B cell (primary cell): ENCODE measurements around the gene RNF213. TPM values are rescaled to one million over a fixed set of nuclear protein-coding genes. Genes with fewer than 3 reads are reported as not detected.

Experiments
- ATAC-seq: fragments of 200-7000 bp; cut with Tn5 transposase; one replicate; pipeline ENCODE4 v1.10.0; 2021; ENCODE audit warnings: low read depth, mild to moderate bottlenecking, moderate number of reproducible peaks, moderate library complexity
- CTCF ChIA-PET: fragments of 350-600 bp; sonication (Branson Sonifier 250); formaldehyde crosslinking; loops from one replicate; lab custom pipeline; 2021; ENCODE audit warnings: antibody characterized with exemption, inconsistent platforms; lab: Charles Lee
- POLR2A ChIA-PET: fragments of 350-600 bp; sonication (Branson Sonifier 250); formaldehyde crosslinking; loops from one replicate; lab custom pipeline; 2021; ENCODE audit warnings: antibody characterized with exemption; lab: Charles Lee
- DNase-seq: peaks from one replicate; pipeline ENCODE4 v3.0.0; 2013
- H2AFZ ChIP-seq: 2 replicates; pipeline ENCODE4 v1.6.1; 2012; ENCODE audit warnings: mild to moderate bottlenecking, low read depth, low read length; ENCODE audit not compliant: insufficient read depth, poor library complexity, severe bottlenecking
- H3K27ac ChIP-seq, 2 donors: 1 replicate in 1 of 2; 2 replicates in 1 of 2; pipeline ENCODE4 v1.5.1; 2012 to 2013; ENCODE audit warnings: low read length in 2 of 2, mild to moderate bottlenecking in 2 of 2, moderate library complexity in 1 of 2
- H3K27me3 ChIP-seq, 4 experiments: fragments of 200-600 bp in 1 of 4; sonication (generic) in 1 of 4; replicated peaks in 1 of 4; 1 replicate in 2 of 4; 2 replicates in 2 of 4; pipeline versions ENCODE4 v1.6.1 to v1.7.0; 2013 to 2016; ENCODE audit warnings: low read length in 3 of 4, mild to moderate bottlenecking in 2 of 4, mixed read lengths in 1 of 4, moderate library complexity in 1 of 4; ENCODE audit not compliant: insufficient read depth in 4 of 4, control insufficient read depth in 3 of 4; ENCODE audit errors: control extremely low read depth in 1 of 4
- H3K36me3 ChIP-seq, 2 experiments: replicated peaks in 1 of 2; 1 replicate in 1 of 2; 2 replicates in 1 of 2; pipeline versions ENCODE4 v1.6.1 to v1.7.1; 2013; ENCODE audit warnings: low read length in 1 of 2; ENCODE audit not compliant: insufficient read depth in 2 of 2, control insufficient read depth in 1 of 2; ENCODE audit errors: control extremely low read depth in 1 of 2, extremely low read depth in 1 of 2
- H3K4me1 ChIP-seq, 2 donors: fragments of 200-600 bp in 1 of 2; sonication (generic) in 1 of 2; 1 replicate in 1 of 2; 2 replicates in 1 of 2; pipeline versions ENCODE4 v1.5.1 to v1.6.1; 2013 to 2017; ENCODE audit warnings: low read length in 2 of 2; ENCODE audit not compliant: control insufficient read depth in 2 of 2, insufficient read depth in 2 of 2
- H3K4me2 ChIP-seq: replicated peaks from 2 replicates; pipeline ENCODE3; 2012; ENCODE audit warnings: mild to moderate bottlenecking, low read depth, low read length; ENCODE audit not compliant: poor library complexity, severe bottlenecking
- H3K4me3 ChIP-seq, 5 experiments: fragments of 200-600 bp in 1 of 5; sonication (generic) in 1 of 5; 1 replicate in 3 of 5; 2 replicates in 2 of 5; pipeline versions ENCODE4 v1.5.1 to v1.7.0; 2011 to 2016; ENCODE audit warnings: low read length in 4 of 5, mild to moderate bottlenecking in 4 of 5, low read depth in 2 of 5, control low read depth in 1 of 5, moderate library complexity in 1 of 5; ENCODE audit not compliant: insufficient read depth in 1 of 5; ENCODE audit errors: control extremely low read depth in 1 of 5, extremely low read depth in 1 of 5
- H3K79me2 ChIP-seq: fragments of 200-600 bp; sonication (generic); one replicate; pipeline ENCODE4 v1.6.0; 2016; ENCODE audit warnings: low read length; ENCODE audit not compliant: control insufficient read depth, insufficient read depth
- H3K9ac ChIP-seq: fragments of 200-600 bp; sonication (generic); 2 replicates; pipeline ENCODE4 v1.6.1; 2017; ENCODE audit warnings: mild to moderate bottlenecking, low read length, moderate library complexity
- H3K9me3 ChIP-seq, 3 donors: one replicate each; pipeline versions ENCODE4 v1.6.1 to v1.7.1; 2013; ENCODE audit warnings: low read length in 2 of 3; ENCODE audit not compliant: control insufficient read depth in 2 of 3, insufficient read depth in 1 of 3; ENCODE audit errors: control extremely low read depth in 1 of 3
- H4K20me1 ChIP-seq: 2 replicates; pipeline ENCODE4 v1.6.0; 2012; ENCODE audit warnings: mild to moderate bottlenecking, low read length; ENCODE audit not compliant: insufficient read depth, control insufficient read depth, poor library complexity, severe bottlenecking
- H3K27ac Mint-ChIP-seq: one replicate; pipeline ENCODE4 v1.8.0; 2021; ENCODE audit warnings: mixed read lengths
- H3K27me3 Mint-ChIP-seq: one replicate; pipeline ENCODE4 v1.8.0; 2021; ENCODE audit warnings: mixed read lengths
- H3K4me1 Mint-ChIP-seq: one replicate; pipeline ENCODE4 v1.8.0; 2021; ENCODE audit warnings: mixed read lengths
- H3K4me3 Mint-ChIP-seq: one replicate; pipeline ENCODE4 v1.8.0; 2021; ENCODE audit warnings: mixed read lengths
- H3K9me3 Mint-ChIP-seq: one replicate; pipeline ENCODE4 v1.8.0; 2022; ENCODE audit warnings: mixed read lengths; ENCODE audit not compliant: insufficient read depth
- CTCF ChIP-seq: fragments of 200-600 bp; IDR thresholded peaks from one replicate; pipeline ENCODE4 v1.8.0; 2022; ENCODE audit warnings: antibody characterized with exemption, mild to moderate bottlenecking
- EZH2 ChIP-seq: IDR thresholded peaks from 2 replicates; pipeline ENCODE4 v1.6.1; 2012; ENCODE audit warnings: borderline replicate concordance, low read depth, mild to moderate bottlenecking, moderate library complexity, low read length; ENCODE audit not compliant: insufficient read depth, poor library complexity, severe bottlenecking
- WGBS: methylation state at CpG from one replicate; pipeline ENCODE4 v1.1.5; 2013; ENCODE audit warnings: missing lambda C conversion rate; ENCODE audit not compliant: insufficient coverage; 5-methylcytosine and 5-hydroxymethylcytosine counted together
- intact Hi-C: fragments of 100-400 bp; cut with micrococcal nuclease; formaldehyde crosslinking; loops from one replicate; pipeline ENCODE4 v1.10.0; 2022
- polyA plus RNA-seq: library from polyadenylated mRNA; depleted of rRNA; stranded (reverse); fragments of >200 nt; gene quantifications from 2 replicates; pipeline ENCODE4 v1.2.3, GENCODE V29; 2012
- total RNA-seq, 2 donors: library from RNA; stranded (reverse); fragments of 120-200 nt in 1 of 2; gene quantifications; 1 replicate in 1 of 2; 2 replicates in 1 of 2; pipeline versions ENCODE4 v1.2.3 to v1.2.4, GENCODE V29; 2013 to 2022

The RNF213 gene
- total and polyA plus RNA-seq, 2 donors (not counting 1 experiment from before 2014, with no cell fraction given), result 121 to 287 TPM

GRCh38 chr17:80394629-80395216 is 134.1 kb downstream of the RNF213 start:
- H3K9me3 ChIP-seq, result no peaks in the 10 kb centered on the region
- 96% methylated on average over 10 of the region's 11 CpGs for WGBS
- Mint-ChIP-seq H3K4me1 (no peaks in the 10 kb centered on the region), H3K27me3 (no peaks in the 10 kb centered on the region), H3K4me3 (no peak overlapping the region), H3K9me3 (no peaks in the 10 kb centered on the region), H3K27ac (no peak overlapping the region)
- intact Hi-C loops, result no loop called here
- no peaks in the 10 kb centered on the region for H3K4me1 ChIP-seq
- no peak overlapping the region for H2AFZ ChIP-seq
- no peak overlapping the region for H3K4me2 ChIP-seq
- no peaks in the 10 kb centered on the region for H4K20me1 ChIP-seq
- no peak overlapping the region for H3K4me3 ChIP-seq
- H3K36me3 ChIP-seq, result peaks cover 10 to 42% of the 10 kb centered on the region in 2 experiments
- H3K9ac ChIP-seq, result no peak overlapping the region
- H3K79me2 ChIP-seq, result no peaks in the 10 kb centered on the region
- no peaks in the 10 kb centered on the region for H3K27me3 ChIP-seq
- POLR2A ChIA-PET, result no interaction called here
- no peak overlapping the region for H3K27ac ChIP-seq
- DNase-seq (no peak), ATAC-seq (no peak)
- CTCF ChIA-PET, result interaction anchor here (0.7 kb wide), 2 partner anchors 21 to 116 kb away, joined by 3 read pairs; no protein-coding TSS in a partner anchor
- TF ChIP-seq EZH2 (no peak), CTCF (no peak)

GRCh38 chr17:80395402-80396151 is 134.9 kb downstream of the RNF213 start:
- Histone ChIP-seq H3K9ac (no peak overlapping the region), H3K9me3 (no peaks in the 10 kb centered on the region), H3K4me1 (no peaks in the 10 kb centered on the region), H3K36me3 (peaks cover 10 to 34% of the 10 kb centered on the region in 2 experiments), H3K4me2 (no peak overlapping the region), H3K27ac (no peak overlapping the region), H3K4me3 (no peak overlapping the region), H3K27me3 (no peaks in the 10 kb centered on the region), H3K79me2 (no peaks in the 10 kb centered on the region), H2AFZ (no peak overlapping the region), H4K20me1 (no peaks in the 10 kb centered on the region)
- Mint-ChIP-seq H3K9me3 (no peaks in the 10 kb centered on the region), H3K4me3 (no peak overlapping the region), H3K27me3 (no peaks in the 10 kb centered on the region), H3K4me1 (peaks cover 2% of the 10 kb centered on the region), H3K27ac (no peak overlapping the region)
- CTCF ChIA-PET, result interaction anchor here (0.7 to 1.3 kb wide), 2 partner anchors 22 to 706 kb away, joined by 3 read pairs; no protein-coding TSS in a partner anchor
- intact Hi-C loops, result no loop called here
- WGBS, result 91% methylated on average over 15 of the region's 15 CpGs
- TF ChIP-seq CTCF (no peak), EZH2 (no peak)
- POLR2A ChIA-PET, result no interaction called here
- no peak for ATAC-seq
- no peak for DNase-seq
